A673 (cell line): ENCODE measurements around the gene EPB41L4B.

Source experiments
- CTCF ChIP-seq: fragments of 300-800, 200-600 bp; sonication (generic); conservative IDR thresholded peaks from 2 replicates; pipeline ENCODE4 v1.5.1; 2017; ENCODE audit warnings: low read depth, mild to moderate bottlenecking, antibody characterized with exemption, low read length, moderate library complexity, mixed read lengths
- EZH2 ChIP-seq: fragments of 200-600 bp; sonication (generic); IDR thresholded peaks from 2 replicates; pipeline ENCODE4 v1.6.1; 2017; ENCODE audit warnings: borderline replicate concordance, low read depth, mild to moderate bottlenecking, mixed read lengths, antibody characterized with exemption, low read length; ENCODE audit not compliant: poor library complexity, severe bottlenecking

- TF ChIP-seq CTCF = no peak
- no peak for TF ChIP-seq EZH2
Measured at GRCh38 chr9:109181284-109181683, 139.6 kb downstream of the EPB41L4B start.
